Measurements from ENCODE around the gene PNPLA7.

DNA sequence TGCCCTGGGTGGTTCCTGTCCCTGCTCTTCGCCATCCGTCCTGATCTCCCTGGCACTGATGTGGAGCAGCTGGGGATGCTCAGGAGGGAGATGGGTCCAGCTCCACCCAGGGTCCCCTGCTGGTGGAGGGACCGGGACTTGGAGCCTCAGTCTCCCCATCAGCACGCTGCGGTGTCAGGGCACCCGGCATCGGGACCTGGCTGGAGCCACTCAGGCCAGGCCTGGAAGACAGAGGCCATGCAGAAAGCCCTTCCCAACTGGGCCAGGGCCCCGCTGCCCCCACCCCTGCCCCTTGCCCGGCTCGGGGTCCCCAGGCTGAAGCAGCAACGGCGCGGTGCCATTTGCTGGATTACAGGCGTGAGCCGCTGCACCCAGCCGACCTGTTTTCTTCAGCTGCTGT lies 50.8 kb downstream of the PNPLA7 start:
- TF ChIP-seq, protein P1, sequence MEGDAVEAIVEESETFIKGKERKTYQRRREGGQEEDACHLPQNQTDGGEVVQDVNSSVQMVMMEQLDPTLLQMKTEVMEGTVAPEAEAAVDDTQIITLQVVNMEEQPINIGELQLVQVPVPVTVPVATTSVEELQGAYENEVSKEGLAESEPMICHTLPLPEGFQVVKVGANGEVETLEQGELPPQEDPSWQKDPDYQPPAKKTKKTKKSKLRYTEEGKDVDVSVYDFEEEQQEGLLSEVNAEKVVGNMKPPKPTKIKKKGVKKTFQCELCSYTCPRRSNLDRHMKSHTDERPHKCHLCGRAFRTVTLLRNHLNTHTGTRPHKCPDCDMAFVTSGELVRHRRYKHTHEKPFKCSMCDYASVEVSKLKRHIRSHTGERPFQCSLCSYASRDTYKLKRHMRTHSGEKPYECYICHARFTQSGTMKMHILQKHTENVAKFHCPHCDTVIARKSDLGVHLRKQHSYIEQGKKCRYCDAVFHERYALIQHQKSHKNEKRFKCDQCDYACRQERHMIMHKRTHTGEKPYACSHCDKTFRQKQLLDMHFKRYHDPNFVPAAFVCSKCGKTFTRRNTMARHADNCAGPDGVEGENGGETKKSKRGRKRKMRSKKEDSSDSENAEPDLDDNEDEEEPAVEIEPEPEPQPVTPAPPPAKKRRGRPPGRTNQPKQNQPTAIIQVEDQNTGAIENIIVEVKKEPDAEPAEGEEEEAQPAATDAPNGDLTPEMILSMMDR (IDR thresholded peaks at IDR 0.05), result no peak
- no peak for TF ChIP-seq POLR2A (IDR thresholded peaks at IDR 0.05)
